Measurements from ENCODE around the gene CYGB.

The CYGB gene

GRCh38 chr17:76497979-76498875 lies 39.3 kb downstream of the CYGB start:
- DNase-seq, result peak; percentile 62 to 84

GRCh38 chr17:76497699-76497978 lies 39.9 kb downstream of the CYGB start:
- DNase-seq, result no peak

- DNase-seq, result no peak
These were observed 41.0 kb downstream of the CYGB start for GRCh38 chr17:76496464-76496863.

GRCh38 chr17:76495663-76496400 lies 41.7 kb downstream of the CYGB start:
- no peak for DNase-seq

GRCh38 chr17:76493505-76494167 lies 43.9 kb downstream of the CYGB start:
- DNase-seq, result no peak

GRCh38 chr17:76492989-76493501 lies 44.5 kb downstream of the CYGB start:
- peak in 1 of 2 experiments; percentile 36 for DNase-seq

GRCh38 chr17:76492123-76492988 lies 45.2 kb downstream of the CYGB start:
- no peak for DNase-seq

- DNase-seq, result no peak
These were observed 46.0 kb downstream of the CYGB start for GRCh38 chr17:76491271-76492122.

- no peak for DNase-seq
These were observed 47.3 kb downstream of the CYGB start for GRCh38 chr17:76490112-76490710.

GRCh38 chr17:76487451-76488192 lies 49.9 kb downstream of the CYGB start:
- DNase-seq, result no peak

GRCh38 chr17:76485569-76485968 lies 51.9 kb downstream of the CYGB start:
- DNase-seq, result peak; percentile 71 to 84

GRCh38 chr17:76484228-76484725 lies 53.2 kb downstream of the CYGB start:
- DNase-seq, result no peak

GRCh38 chr17:76481071-76481655 lies 56.3 kb downstream of the CYGB start:
- no peak for DNase-seq

- no peak for DNase-seq
These were observed 56.9 kb downstream of the CYGB start for GRCh38 chr17:76480632-76481031.

GRCh38 chr17:76479515-76480060 lies 57.9 kb downstream of the CYGB start:
- no peak for DNase-seq

- no peak for DNase-seq
These were observed 58.6 kb downstream of the CYGB start for GRCh38 chr17:76478730-76479514.

- DNase-seq, result no peak
These were observed 59.4 kb downstream of the CYGB start for GRCh38 chr17:76478097-76478496.

GRCh38 chr17:76477576-76477975 lies 59.9 kb downstream of the CYGB start:
- no peak for DNase-seq
